ENCODE measurements around the gene KLHDC8A.

GRCh38 chr1:205321959-205322283 lies 34.8 kb downstream of the KLHDC8A start:
- no peak for TF ChIP-seq POLR2A (IDR thresholded peaks at IDR 0.05; ENCODE audit: low read depth, low read length)
- no peak for TF ChIP-seq TAF1 (IDR thresholded peaks at IDR 0.05; ENCODE audit: low read depth, low read length)
